Activated CD4-positive, CD25-positive, alpha-beta regulatory T cell treated with anti-CD3 and anti-CD28 coated beads, Interleukin-2, amount 50 U/mL, for 72 hours (primary cell): ENCODE results near the gene PHKG1.
"Not testable (repeated sequence)": the region's sequence is repeated elsewhere in the genome, so short reads cannot be mapped to it uniquely, and the experiment has no call there.

Experiments used
- DNase-seq: peaks from one replicate; pipeline ENCODE4 v3.0.0; 2021

The PHKG1 gene

GRCh38 chr7:56081626-56082340, 11.0 kb downstream of the PHKG1 start:
- no peak for DNase-seq

GRCh38 chr7:56080726-56081435, 11.9 kb downstream of the PHKG1 start:
- DNase-seq, result not testable (repeated sequence)

- no peak for DNase-seq
These were observed 13.1 kb downstream of the PHKG1 start for GRCh38 chr7:56079450-56080185.

GRCh38 chr7:56078196-56078595, 14.6 kb downstream of the PHKG1 start:
- no peak for DNase-seq

- no peak for DNase-seq
These were observed 15.1 kb downstream of the PHKG1 start for GRCh38 chr7:56077681-56078080.

GRCh38 chr7:56074371-56074791, 18.4 kb downstream of the PHKG1 start:
- peak; percentile 74 for DNase-seq

- DNase-seq, result not testable (repeated sequence)
These were observed 26.4 kb downstream of the PHKG1 start for GRCh38 chr7:56066376-56066775.

- DNase-seq, result peak; percentile 94
These were observed 28.7 kb downstream of the PHKG1 start, which contains the start of gene SUMF2 for GRCh38 chr7:56063882-56064625. Gene SUMF2 (plus strand): TSS chr7:56064286. CDS start chr7:56064312, 26 bp downstream.

- no peak for DNase-seq
These were observed 29.3 kb downstream of the PHKG1 start for GRCh38 chr7:56063500-56063881.

- no peak for DNase-seq
These were observed 30.4 kb downstream of the PHKG1 start for GRCh38 chr7:56062382-56062781.

GRCh38 chr7:56053993-56054392, 38.8 kb downstream of the PHKG1 start:
- no peak for DNase-seq

GRCh38 chr7:56053379-56053778, 39.4 kb downstream of the PHKG1 start:
- DNase-seq, result no peak

- DNase-seq, result peak; percentile 90
These were observed 41.2 kb downstream of the PHKG1 start, which contains the start of the genes CCT6A and PSPH for GRCh38 chr7:56051339-56052191. Gene CCT6A (plus strand): TSS chr7:56051765. CDS start chr7:56051849, 84 bp downstream. Gene PSPH (minus strand): TSS chr7:56051444. CDS start chr7:56021212, 30,232 bp downstream.

- no peak for DNase-seq
These were observed 41.8 kb downstream of the PHKG1 start for GRCh38 chr7:56051053-56051338.

- not testable (repeated sequence) for DNase-seq
These were observed 44.0 kb downstream of the PHKG1 start for GRCh38 chr7:56048763-56049162.

GRCh38 chr7:56048245-56048644, 44.5 kb downstream of the PHKG1 start:
- DNase-seq, result no peak

GRCh38 chr7:56047446-56048116, 45.2 kb downstream of the PHKG1 start:
- not testable (repeated sequence) for DNase-seq

- DNase-seq, result no peak
These were observed 45.9 kb downstream of the PHKG1 start for GRCh38 chr7:56046721-56047445.

GRCh38 chr7:56045758-56046157, 47.0 kb downstream of the PHKG1 start:
- DNase-seq, result not testable (repeated sequence)

GRCh38 chr7:56040730-56041129, 52.0 kb downstream of the PHKG1 start:
- no peak for DNase-seq
